GM19035 (cell line): ENCODE measurements around the gene WBP2.
"Not testable (repeated sequence)": the region's sequence is repeated elsewhere in the genome, so short reads cannot be mapped to it uniquely, and the experiment has no call there.

ENCODE experiments used
- ATAC-seq: cut with Tn5 transposase; IDR thresholded peaks from one replicate; pipeline ENCODE4 v1.9.1; 2021; ENCODE audit not compliant: unreplicated experiment

Gene WBP2

DNA sequence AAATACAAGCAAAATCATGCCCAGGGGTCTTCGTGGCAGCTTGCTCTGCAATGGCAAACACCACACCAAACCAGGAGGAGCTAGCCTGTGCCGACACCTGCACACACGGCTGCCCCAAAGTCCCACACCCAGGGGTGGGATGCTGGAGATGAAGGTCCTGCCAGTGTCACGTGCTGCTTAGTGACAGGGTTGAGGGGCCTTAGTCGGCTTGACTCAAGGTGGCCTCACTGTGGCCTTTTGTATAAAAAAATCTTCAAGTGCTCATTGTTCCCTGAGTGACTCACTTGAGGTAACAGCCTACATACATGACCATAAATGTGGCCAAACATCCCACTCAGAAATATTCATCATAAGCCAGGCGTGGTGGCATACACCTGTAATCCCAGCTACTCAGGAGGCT is 34.3 kb upstream of the WBP2 start:
- ATAC-seq, result no peak

DNA sequence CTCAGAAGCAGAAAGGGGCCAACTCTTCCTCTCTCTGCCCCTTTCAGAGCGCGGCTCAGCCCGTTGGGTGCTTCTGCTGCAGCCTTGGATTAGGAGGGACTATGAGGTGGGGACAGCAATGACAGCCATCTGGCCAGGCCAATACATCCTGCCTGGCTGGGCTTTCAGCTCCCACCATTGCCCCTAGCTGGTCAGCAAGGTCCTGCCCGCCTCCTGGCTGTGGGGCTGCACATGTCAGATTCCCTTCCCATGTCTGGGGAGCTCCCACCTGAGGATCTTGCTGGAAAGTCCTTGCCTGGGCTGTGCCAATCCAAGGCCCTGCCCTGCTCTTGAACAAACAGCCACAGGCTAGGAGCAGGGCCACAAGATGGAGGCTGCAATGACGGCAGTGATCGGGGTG is 33.3 kb upstream of the WBP2 start:
- no peak for ATAC-seq

DNA sequence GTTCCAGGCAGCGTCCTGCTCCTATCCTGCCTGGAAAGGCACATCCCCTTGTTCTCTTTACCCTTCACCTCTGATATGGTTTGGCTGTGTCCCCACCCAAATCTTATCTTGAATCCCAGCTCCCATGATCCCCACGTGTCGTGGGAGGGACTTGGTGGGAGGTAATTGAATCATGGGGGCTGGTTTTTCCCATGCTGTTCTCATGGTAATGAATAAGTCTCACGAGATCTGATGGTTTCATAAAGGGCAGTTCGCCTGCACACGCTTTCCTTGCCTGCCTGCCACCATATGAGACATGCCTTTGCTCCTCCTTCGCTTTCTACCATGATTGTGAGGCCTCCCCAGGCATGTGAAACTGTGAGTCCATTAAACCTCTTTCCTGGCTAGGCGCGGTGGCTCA is 30.7 kb upstream of the WBP2 start:
- ATAC-seq, result not testable (repeated sequence)

DNA sequence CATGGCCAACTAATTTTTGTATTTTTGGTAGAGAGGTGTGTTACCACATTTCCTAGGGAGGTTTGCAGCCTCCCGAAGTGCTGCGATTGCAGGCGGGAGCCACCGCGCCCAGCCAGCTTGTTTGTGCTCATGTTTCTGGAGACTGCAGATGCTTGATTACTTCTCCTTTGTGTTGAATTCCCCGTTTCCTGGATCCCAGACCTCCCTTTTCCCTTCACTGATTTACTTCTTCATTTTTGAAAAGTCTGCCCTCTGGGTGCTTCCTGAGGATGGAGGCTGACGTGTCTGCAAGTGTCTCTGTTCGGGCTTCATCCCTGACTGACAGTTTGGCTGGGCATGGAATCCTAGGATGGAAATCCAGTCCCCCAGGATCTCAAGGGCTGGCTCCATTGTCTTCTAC is 30.3 kb upstream of the WBP2 start:
- ATAC-seq, result no peak

DNA sequence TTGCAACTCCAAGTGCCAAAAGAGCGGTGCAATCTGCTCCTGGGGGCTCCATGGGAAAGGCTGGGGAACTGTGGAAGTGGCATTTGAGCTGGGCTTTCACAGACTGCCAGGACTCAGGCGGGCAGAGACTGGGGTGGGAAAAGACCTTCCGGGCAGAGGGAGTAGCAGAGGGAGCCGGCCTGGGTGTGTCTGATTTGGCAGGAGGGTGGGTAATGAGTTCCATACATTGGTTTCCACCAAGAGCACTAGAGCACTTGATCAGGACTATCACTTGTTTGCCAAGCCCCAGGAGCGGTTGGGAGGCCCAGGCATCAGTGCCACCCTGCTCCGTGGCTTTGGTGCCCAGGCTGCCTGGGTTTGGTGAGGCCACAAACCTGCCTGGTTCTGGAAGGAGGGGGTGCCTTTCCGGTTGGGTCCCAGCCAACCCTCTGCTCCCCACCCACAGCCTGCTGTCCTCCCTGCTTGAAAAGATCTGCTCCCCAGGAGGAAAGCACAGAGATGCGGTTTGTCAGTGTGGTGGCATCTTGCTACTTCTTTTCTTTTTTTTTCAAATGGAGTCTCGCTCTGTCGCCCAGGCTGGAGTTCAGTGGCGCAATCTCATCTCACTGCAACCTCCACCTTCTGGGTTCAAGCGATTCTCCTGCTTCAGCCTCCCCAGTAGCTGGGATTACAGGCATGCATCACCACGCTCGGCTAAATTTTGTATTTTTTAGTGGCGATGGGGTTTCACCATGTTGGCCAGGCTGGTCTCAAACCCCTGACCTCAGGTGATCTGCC is 26.7 kb upstream of the WBP2 start:
- ATAC-seq, result no peak

DNA sequence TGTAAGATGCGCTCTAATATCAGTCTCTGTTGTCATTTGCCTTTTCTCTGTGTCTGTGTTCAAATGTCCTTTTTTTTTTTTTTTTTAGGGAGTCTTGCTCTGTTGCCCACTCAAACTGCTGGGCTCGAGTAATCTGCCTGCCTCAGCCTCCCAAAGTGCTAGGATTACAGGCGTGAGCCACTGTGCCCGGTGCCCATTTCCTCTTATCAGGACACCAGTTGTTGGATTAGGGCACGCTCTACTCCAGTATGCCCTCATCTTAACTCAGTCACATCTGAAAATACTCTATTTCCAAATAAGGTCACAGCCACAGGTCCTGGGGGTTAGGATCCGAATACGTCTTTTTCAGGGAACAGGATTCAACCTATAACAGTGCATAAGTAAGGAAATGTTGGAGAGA is 25.1 kb upstream of the WBP2 start:
- ATAC-seq, result no peak

DNA sequence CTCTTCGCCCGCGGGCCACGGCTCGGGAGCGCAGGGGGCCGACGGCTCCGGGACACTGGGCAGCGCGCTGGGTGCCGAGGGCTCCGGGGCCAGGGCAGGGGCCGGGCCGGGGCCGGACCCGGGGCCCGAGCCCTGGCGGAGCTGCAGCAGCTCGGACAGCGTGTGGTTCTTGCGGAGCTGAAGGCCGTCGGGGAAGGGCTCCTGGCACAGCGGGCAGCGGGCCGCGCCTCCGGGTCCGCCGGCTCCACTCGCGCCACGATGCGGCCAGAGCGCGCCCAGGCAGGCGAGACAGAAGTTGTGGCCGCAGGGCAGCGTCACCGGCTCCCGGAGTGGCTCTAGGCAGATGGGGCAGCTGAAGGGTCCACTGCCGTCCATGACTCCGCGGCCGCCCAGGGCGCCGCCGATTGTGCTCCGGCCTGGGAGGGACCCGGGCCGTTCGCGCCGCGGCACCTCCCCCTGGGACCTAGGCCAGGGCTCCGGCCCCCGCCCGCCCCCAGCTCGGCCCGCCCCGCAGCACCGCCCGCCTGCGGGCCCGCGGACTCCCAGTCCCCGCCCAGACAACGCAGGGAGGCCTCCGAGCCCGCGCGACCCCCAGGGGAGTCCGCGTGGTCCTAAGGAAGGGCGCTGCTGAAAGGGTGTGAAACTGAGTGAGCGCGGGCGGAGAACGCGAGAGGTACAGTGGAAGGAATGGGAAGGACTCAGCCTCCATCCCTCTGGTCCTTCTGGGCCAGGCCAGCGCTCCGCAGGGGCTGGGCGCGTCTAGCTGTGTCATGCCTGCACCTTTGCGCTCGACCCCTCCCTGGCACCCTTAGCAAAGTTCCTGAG is 23.3 kb upstream of the WBP2 start, which contains the start of gene TRIM47:
Gene TRIM47, minus strand, starts transcription at position 408 of the 825 bp plus-strand sequence. Its CDS starts 33 bp downstream, at position 375.
- ATAC-seq, result no peak

DNA sequence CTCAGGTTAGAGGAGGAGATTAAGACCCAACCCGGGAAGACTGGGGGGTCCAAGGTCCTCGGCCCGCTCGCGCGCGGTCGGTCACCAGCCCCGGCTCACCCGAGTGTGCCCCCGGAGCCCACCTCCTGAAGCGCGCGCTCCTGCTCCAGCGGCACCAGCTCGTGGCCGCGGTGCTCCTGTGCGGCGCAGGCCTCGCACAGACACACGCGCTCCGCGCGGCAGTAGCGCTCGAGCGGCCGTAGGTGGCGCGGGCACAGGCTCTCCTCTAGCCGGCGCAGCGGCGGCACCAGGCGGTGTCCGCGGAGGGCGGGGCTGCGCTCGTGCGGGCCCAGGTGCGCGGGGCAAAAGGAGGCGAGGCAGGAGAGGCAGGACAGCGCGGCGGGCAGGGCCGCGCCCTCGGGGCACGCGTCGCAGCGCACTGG is 22.6 kb upstream of the WBP2 start:
- ATAC-seq, result peak; percentile 54

DNA sequence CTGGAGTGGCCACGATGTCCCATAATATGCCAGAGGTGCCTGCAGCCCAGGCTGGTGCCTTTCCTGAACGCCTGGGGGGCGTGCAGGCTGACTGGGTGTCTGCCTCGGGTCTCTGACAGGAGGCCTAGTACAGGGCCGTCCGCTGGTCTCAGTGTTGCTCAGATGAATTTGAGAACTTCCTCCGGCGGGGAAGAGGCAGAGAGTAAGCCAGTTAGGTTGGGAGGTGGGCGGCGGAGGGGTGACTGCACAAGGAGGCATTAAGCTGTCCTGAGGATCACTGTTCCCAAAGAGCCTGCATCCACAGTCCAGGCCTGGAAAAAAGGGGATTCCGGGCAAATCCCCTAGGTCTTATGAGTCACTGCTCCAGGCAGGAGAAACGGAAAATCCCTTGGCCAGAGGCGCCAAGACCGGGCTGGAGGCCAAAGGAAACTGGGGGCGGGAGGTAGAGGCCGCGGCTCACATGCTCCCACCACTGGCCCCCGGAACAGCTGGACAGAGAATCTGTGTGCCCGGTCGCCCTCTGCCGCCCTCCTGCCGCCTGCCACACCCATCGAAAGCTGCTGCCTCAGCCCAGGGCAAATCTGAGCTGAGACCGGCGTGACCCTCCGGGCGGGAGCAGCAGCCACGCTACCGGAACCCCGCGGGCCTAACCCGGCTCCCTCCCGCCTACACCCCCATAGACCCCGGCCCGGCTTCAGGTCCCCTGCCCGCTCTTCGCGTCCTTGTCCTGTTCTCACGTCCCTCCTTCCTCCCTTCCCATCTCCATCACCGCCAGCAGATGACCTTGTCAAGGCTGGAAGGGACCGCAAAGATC is 22.0 kb upstream of the WBP2 start:
- ATAC-seq, result no peak

DNA sequence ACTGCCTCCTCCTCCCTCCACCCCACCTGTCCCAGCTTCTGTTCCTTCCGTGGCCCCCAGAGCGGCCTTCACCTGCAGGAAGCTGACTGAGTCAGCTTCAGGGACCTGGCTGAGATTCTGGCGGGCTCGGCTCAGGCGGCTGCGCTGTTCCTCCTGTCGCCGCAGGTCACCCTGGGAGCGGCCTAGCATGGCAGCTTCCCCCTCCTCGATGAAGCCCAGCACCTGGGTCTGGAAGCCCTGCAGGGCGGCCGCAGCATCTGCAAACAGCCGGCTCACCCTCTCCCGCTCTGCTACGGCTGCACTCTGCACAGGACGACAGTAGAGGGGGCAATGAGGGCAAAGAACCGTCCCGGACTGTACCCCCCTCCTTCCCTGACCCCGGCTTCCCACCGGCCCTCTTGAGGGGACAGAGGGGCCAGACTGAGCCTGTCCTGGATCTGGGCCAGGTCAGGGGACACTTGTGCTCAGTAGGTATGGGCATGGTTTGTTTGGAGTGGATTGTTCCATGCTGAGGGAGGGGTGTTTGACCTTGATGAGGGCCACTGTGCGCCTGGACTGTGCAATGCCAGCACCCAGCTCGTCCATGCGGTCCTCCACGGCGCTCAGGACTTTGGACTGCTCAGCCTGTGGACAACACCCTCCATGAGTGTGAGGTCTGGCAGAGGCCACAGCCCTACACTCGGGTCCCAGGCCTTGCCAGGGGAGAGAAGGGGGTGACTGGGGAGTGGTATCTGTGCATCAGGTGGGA is 21.2 kb upstream of the WBP2 start:
- no peak for ATAC-seq

DNA sequence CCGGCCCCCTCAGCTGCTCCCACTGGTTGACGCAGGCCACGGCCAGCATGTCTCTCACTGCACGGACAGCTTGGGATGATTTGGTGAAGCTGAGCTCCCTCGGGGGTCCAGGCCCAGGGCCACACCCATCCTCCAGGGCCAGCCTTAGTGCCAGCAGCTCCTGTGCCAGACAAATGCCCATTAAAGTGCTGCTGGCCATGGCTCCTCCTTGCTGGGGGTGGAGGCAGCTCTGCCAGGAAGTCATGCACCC is 20.7 kb upstream of the WBP2 start:
- no peak for ATAC-seq

DNA sequence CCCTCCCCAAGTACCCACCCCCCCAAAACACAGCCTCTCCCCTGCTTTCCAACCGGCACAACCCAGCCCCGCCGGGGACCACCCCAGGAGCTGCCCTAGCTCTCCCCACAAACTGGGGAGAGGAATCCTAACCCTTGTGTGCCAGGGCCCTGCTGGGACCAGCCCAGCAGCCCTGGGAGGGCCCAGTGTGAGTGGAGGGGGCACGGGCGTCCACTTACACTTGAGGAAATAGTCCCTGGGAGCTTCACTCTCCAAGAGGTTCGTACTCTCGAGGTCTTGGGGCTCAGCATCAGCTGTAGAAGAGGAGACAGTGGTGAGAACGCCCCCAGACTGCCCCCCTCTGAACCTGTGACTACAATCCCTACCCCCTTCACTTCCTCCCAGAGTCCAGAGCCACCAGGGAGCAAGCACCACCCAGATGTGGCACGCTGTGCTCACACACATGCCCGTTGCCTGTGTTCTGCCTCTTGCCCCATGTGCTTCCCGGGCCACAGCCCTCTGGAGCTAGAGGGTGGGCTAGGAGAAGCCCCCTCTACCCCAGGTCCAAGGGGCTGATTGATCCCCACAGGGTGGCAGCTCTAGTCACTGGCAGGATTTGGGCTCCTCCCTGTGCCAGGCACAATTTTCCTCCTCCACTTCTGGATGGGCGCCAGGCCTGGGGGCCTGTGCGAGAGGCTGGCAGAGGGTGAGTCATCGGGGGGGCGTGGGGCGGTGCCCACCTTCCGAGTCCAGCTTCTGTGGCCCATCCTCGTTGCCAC is 20.2 kb upstream of the WBP2 start:
- no peak for ATAC-seq

DNA sequence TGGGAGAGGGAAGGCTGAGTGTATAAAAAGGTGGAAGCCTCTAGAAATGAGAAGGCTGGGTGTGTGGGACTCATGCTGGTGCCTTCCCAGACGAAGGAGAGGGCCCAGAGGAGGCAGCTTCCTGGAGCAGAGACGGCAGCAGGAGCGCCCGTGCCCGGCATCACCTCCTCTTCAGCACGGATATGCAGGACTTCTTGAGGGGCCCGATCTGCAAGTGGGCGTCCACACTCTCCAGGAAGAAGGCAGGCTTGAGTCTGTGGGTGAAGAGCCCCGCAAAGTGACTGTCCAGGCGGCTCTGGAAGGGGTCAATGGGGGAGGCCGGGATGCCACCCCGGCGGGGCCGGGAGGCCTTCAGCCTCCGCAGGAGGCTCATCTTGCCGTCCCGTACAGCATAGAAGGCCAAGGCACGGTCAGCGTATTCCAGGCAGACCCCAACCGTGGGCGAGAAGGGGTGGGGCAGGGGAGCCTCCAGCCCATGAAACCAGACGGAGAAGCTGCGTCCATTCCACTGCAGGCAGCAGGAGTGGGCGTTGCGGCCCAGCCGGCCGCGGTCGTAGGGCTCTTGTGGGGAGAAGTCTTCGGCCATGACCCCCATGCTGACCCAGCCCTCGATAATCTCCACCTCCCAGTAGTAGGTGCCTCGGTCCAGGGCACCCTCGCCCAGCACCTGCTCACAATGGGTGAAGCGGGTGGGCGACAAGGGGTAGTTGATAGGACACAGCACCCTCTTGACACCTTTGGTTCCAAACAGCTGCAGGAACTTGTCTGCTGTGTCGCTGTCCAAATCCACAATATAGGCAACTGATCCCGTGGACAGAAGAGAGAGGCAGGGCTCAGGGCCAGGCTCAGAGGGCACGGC is 19.4 kb upstream of the WBP2 start:
- ATAC-seq, result no peak

DNA sequence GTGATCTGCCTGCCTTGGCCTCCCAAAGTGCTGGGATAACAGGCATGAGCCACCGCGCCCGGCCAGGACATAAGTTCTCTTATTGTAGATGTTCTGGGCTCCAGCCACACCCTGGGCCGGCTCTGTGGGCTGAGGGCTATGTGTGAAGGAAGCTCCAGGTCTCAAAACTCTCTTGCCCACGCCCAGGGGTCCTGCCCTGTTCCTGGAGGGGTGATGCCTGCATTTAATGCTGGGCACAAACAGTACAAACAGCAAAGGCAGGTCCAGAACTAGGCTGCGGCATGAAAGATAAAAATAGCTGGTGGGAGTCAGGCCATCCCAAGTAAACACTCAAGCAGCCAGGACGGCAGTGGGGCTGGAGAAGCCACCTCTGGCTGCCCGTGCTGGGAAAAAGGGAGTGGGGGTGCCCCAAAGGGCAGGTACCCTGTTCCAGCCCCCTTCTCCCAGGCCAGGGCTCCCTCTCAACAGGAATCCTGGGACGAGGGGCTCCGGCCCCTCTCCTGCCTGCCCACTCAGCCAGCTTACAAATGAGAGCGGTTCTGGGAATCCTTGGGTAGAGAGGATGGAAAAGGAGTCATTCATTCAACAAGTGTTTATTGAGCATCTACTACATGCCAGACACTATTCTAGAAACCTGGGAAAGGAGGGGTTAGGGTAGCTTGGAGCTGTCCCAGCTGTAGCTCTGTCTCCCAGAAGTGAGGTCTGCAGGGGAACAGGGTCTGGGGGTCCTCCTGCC is 18.6 kb upstream of the WBP2 start:
- no peak for ATAC-seq

DNA sequence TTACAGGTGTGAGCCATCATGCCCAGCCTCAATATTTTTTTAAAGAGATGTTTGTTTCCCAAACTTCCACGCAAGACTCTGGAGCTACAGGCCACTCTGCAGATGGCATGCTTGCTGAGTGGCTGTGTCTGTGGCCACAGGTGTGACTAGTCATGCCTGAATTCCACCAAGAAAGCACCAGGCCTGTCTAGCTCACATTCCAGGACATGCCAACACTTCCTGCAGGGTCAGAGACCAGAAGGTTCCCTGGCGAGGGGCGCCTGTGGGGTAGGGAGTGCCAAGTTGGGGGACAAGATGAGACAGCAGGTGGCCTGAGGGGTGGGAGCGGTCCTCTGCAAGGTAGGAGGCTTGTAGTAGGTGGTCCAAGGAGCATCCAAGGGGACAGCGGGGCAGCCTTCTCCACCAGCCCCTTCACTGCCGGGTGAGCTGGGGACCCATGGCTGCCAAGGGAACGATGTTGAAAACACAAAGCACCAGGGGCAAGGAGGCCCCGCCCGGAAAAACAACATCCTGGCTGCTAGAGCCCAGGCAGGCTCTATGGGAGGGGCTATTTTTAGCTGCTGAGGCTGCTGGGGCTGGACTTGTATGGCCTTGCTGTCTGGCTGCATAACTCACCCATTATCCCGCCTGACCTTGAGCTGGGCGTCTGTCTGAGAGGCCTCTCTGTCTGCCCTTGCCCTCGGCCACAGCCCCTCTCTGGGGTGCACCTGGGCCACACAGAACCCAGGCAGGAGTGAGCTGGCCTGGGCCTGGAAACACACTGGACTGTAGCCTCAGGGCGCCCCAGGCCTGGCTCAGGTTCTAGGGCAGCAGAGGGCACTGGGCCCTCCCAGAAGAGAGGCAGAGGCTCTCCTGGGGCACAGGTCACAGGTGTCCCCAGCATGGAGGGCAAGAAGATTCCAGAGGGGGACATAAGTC is 17.6 kb upstream of the WBP2 start:
- no peak for ATAC-seq

DNA sequence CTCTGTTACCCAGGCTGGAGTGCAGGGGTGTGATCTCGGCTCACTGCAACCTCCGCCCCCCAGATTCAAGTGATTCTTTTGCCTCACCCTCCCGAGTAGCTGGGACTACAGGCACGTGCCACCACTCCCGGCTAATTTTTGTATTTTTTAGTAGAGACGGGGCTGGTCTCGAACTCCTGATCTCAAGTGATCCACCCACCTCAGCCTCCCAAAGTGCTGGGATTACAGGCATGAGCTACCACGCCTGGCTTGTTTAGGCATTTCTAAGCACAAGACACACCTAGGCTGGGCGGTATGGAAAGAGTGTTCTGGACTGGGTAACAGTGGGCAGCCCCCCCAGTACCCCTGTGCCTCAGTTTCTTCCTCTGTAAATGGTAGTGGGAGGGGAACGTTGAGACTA is 15.1 kb upstream of the WBP2 start:
- not testable (repeated sequence) for ATAC-seq

DNA sequence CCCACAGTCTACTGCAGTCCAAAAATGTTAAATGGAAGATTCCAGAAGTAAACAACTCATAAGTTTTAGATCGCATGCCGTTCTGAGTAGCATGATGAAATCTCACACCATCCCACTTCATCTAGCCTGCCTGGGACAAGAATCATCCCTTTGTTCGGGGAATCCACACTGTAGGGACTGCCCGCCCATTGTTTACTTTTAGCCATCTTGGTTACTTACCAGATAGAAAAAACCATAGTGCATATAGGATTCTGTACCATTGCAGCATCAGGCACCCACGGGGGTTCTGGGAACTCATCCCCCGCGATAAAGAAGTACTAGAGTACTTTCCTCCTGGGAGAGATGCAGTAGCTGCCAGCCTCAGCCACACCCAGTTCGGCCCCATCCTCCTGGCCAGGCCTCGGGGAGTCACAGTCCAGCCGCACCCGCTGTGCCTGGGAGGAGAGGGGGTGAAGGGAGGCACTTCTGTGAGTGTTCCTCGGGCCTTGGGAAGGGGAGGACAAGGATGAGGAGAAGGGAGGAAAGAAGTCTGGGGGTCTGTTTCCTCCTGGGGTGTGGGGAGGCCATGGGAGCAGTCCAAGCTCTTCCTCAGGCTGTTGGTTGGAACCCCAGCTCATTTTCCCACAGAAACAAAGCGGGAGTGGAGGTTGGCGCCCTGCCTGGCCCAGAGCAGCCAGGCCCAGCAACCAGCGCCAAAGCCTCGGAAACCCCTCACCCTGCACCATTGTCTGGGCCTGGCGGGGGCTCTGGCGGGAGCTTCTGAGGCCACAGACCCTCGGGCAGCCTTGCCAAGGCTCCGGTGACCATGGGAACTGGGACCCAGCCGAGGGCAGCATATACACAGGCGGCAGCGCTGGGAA is 14.4 kb upstream of the WBP2 start:
- ATAC-seq, result no peak
